MCF 10A (cell line): ENCODE results near the gene NKX1-1. TPM values are rescaled to one million over a fixed set of nuclear protein-coding genes. Genes with fewer than 3 reads are reported as not detected.

ENCODE experiments used
- BruUV-seq: library from RNA; stranded (reverse); fragments of 400-500 nt; replicated peaks from 2 replicates; lab custom pipeline; 2021; lab: Mats Ljungman, UMichigan
- CTCF ChIA-PET: fragments of 300-600 bp; sonication (Branson Sonifier 250); formaldehyde crosslinking; extraction: SDS; loops from one replicate; lab custom pipeline; 2021; ENCODE audit warnings: antibody characterized with exemption, inconsistent platforms; lab: Yijun Ruan, JAX
- POLR2A ChIA-PET: fragments of 300-600, 350-650 bp; sonication (Branson Sonifier 250); formaldehyde crosslinking; extraction: SDS; loops from one replicate; lab custom pipeline; 2020; ENCODE audit warnings: antibody characterized with exemption, inconsistent platforms; lab: Yijun Ruan, JAX
- DNase-seq: peaks from one replicate; pipeline ENCODE4 v3.0.0-alpha.2; 2018; ENCODE audit not compliant: unreplicated experiment
- H3K27ac Mint-ChIP-seq: one replicate; pipeline ENCODE4 v1.8.0; 2022; ENCODE audit warnings: mild to moderate bottlenecking, low read depth, mixed read lengths; ENCODE audit not compliant: unreplicated experiment
- H3K27me3 Mint-ChIP-seq: one replicate; pipeline ENCODE4 v1.8.0; 2022; ENCODE audit warnings: mixed read lengths; ENCODE audit not compliant: insufficient read depth, unreplicated experiment
- H3K36me3 Mint-ChIP-seq: one replicate; pipeline ENCODE4 v1.8.0; 2022; ENCODE audit warnings: mild to moderate bottlenecking, moderate library complexity, mixed read lengths; ENCODE audit not compliant: insufficient read depth, unreplicated experiment
- H3K4me1 Mint-ChIP-seq: one replicate; pipeline ENCODE4 v1.8.0; 2022; ENCODE audit warnings: mixed read lengths; ENCODE audit not compliant: insufficient read depth, unreplicated experiment
- H3K4me3 Mint-ChIP-seq: one replicate; pipeline ENCODE4 v1.8.0; 2022; ENCODE audit warnings: mild to moderate bottlenecking, moderate library complexity, mixed read lengths; ENCODE audit not compliant: unreplicated experiment
- H3K9me3 Mint-ChIP-seq: one replicate; pipeline ENCODE4 v1.8.0; 2022; ENCODE audit warnings: mixed read lengths; ENCODE audit not compliant: unreplicated experiment
- intact Hi-C: fragments of 100-400 bp; cut with micrococcal nuclease; formaldehyde crosslinking; loops from 2 replicates; pipeline ENCODE4 v1.14.1; 2022
- total RNA-seq: library from RNA; stranded (reverse); gene quantifications from 2 replicates; pipeline ENCODE4 v1.2.3, GENCODE V29; 2022
- TF ChIP-seq, protein P1 (sequence below): fragments of 200-600 bp; IDR thresholded peaks from one replicate; pipeline ENCODE4 v1.8.0; 2022; ENCODE audit warnings: antibody characterized with exemption, mild to moderate bottlenecking; ENCODE audit not compliant: unreplicated experiment

NKX1-1 gene
- total RNA-seq, 1 experiment from 2014 or later = not detected

DNA sequence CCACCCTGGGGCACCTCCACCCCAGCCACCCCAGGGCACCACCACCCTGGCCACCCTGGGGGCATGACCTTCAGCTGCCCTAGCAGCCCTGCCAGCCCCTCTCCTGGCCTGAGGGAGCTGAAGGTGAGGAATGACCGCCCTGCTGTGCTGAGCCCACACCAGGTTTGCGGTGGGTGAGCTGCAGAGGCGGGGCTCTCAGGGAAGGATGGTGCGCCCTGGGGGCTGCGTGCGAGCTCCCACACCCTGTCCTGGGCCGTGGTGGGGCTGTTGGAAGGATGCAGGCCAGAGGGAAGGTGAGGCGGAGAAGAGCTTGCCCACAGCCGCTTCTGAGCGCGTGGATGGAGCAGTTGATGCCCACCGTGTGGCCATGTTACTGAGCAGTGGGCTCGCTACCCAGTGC is 41.5 kb downstream of the NKX1-1 start:
- intact Hi-C loops = no loop called here
- Mint-ChIP-seq H3K36me3 (peaks cover 15% of the 10 kb centered on the region), H3K9me3 (no peaks in the 10 kb centered on the region), H3K4me1 (no peaks in the 10 kb centered on the region), H3K27me3 (no peaks in the 10 kb centered on the region), H3K4me3 (no peak overlapping the region), H3K27ac (no peak overlapping the region)
- TF ChIP-seq, protein P1, sequence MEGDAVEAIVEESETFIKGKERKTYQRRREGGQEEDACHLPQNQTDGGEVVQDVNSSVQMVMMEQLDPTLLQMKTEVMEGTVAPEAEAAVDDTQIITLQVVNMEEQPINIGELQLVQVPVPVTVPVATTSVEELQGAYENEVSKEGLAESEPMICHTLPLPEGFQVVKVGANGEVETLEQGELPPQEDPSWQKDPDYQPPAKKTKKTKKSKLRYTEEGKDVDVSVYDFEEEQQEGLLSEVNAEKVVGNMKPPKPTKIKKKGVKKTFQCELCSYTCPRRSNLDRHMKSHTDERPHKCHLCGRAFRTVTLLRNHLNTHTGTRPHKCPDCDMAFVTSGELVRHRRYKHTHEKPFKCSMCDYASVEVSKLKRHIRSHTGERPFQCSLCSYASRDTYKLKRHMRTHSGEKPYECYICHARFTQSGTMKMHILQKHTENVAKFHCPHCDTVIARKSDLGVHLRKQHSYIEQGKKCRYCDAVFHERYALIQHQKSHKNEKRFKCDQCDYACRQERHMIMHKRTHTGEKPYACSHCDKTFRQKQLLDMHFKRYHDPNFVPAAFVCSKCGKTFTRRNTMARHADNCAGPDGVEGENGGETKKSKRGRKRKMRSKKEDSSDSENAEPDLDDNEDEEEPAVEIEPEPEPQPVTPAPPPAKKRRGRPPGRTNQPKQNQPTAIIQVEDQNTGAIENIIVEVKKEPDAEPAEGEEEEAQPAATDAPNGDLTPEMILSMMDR = no peak
- ChIA-PET CTCF (interaction anchor here (1.0 to 1.9 kb wide), 2 partner anchors 9 to 10 kb away, joined by 4 to 10 read pairs; no protein-coding TSS in a partner anchor), POLR2A (no interaction called here)
- no peak for DNase-seq
- BruUV-seq = no TSS peak

DNA sequence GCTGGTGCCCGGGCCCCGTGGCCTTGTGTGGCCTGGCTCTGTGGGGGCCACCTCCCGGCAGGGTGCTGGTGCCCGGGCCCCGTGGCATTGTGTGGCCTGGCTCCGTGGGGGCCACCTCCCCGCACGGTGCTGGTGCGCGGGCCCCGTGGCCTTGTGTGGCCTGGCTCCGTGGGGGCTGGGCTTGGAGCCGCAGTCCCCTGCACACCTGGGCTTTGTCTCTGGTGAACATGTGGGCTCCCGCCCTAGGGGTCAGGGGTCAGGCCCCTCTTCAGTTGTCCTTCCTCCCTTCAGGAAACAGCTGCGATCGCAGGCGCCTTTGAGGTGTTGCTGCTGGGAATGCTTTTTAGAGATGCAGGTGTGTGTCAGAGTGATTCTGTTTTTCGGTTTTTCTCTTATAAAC is 42.0 kb downstream of the NKX1-1 start:
- Mint-ChIP-seq H3K4me3 (no peak overlapping the region), H3K9me3 (no peaks in the 10 kb centered on the region), H3K36me3 (peaks cover 15% of the 10 kb centered on the region), H3K4me1 (no peaks in the 10 kb centered on the region), H3K27ac (no peak overlapping the region), H3K27me3 (no peaks in the 10 kb centered on the region)
- no peak for DNase-seq
- BruUV-seq = no TSS peak
- TF ChIP-seq, protein P1 = no peak
- POLR2A ChIA-PET = no interaction called here
- CTCF ChIA-PET = interaction anchor here (1.0 kb wide), 1 partner anchor 10 kb away, joined by 4 read pairs; no protein-coding TSS in a partner anchor
- intact Hi-C loops = no loop called here

DNA sequence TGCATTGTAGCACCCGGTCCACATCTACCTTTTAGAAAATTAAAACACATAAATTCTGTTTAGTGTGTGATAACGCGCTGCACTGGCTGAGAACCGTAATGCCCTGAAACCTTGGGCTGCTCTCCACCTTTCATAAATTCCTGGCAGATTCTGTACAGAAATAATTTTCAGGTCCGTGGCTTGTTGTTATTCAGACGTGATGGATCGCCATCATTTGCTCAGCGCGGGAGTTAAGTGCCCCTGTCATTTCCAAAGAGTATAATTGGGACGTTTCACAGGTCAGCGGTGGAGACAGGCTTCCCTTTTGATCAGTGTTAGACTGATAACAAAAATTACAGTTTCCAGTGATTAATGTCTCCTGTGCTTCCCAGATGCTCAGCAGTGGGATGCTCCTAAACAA is 42.7 kb downstream of the NKX1-1 start:
- no peaks in the 10 kb centered on the region for H3K4me1 Mint-ChIP-seq
- no TSS peak for BruUV-seq
- DNase-seq = no peak
- intact Hi-C loops = no loop called here
- H3K36me3 Mint-ChIP-seq = peaks cover 15% of the 10 kb centered on the region
- no peaks in the 10 kb centered on the region for H3K9me3 Mint-ChIP-seq
- H3K27me3 Mint-ChIP-seq = no peaks in the 10 kb centered on the region
- CTCF ChIA-PET = no interaction called here
- POLR2A ChIA-PET = no interaction called here
- TF ChIP-seq, protein P1 = no peak
- no peak overlapping the region for H3K27ac Mint-ChIP-seq
- no peak overlapping the region for H3K4me3 Mint-ChIP-seq

DNA sequence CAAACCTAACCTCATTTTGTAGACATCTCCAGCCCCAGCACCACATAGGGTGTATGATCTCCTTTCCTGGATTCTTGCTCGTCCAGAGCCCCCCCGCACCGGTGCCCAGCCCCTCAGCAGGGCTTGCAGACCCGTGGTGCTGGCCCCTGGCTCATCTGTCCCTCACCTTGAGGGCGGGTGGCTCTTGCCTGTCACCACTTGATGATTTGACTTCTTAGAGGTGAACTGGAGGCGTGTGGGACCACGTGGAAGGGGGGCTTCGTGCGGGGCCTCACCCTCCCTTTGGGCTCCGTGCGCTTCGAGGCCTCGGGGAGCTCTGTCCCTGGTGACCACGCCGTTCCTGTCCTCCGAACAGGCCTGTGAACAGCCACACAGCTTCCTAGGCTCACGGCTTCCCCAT is 43.7 kb downstream of the NKX1-1 start:
- Mint-ChIP-seq H3K9me3 (no peaks in the 10 kb centered on the region), H3K27ac (no peak overlapping the region), H3K27me3 (no peaks in the 10 kb centered on the region), H3K4me3 (no peak overlapping the region), H3K36me3 (peaks cover 21% of the 10 kb centered on the region), H3K4me1 (no peaks in the 10 kb centered on the region)
- ChIA-PET CTCF (interaction anchor here (0.5 to 0.9 kb wide), 6 partner anchors 130 to 642 kb away, joined by 3 to 4 read pairs (median 3); no protein-coding TSS in a partner anchor), POLR2A (no interaction called here)
- intact Hi-C loops = no loop called here
- TF ChIP-seq, protein P1 = no peak
- DNase-seq = no peak
- BruUV-seq = no TSS peak
